Caco-2 (cell line): ENCODE results near the gene ZBTB47. TPM values are rescaled to one million over a fixed set of nuclear protein-coding genes. Genes with fewer than 3 reads are reported as not detected.

Experiments
- BruUV-seq: library from RNA; stranded (reverse); fragments of 400-500 nt; replicated peaks from 2 replicates; lab custom pipeline; 2021; lab: Mats Ljungman, UMichigan
- CTCF ChIA-PET: fragments of 300-600 bp; sonication (Branson Sonifier 250); formaldehyde crosslinking; loops from one replicate; lab custom pipeline; 2022; ENCODE audit warnings: antibody characterized with exemption; lab: Charles Lee
- POLR2A ChIA-PET: fragments of 300-600 bp; sonication (Branson Sonifier 250); formaldehyde crosslinking; loops from one replicate; lab custom pipeline; 2022; ENCODE audit warnings: antibody characterized with exemption; lab: Charles Lee
- DNase-seq, 2 experiments: peaks; one replicate each; pipeline versions ENCODE4 v3.0.0 to v3.0.0-alpha.2; 2020 to 2022
- H3K27me3 ChIP-seq: replicated peaks from 2 replicates; pipeline ENCODE4 v1.6.0; 2011; ENCODE audit warnings: low read length; ENCODE audit not compliant: control insufficient read depth, insufficient read depth
- H3K36me3 ChIP-seq: 2 replicates; pipeline ENCODE4 v1.5.1; 2011; ENCODE audit warnings: low read length; ENCODE audit not compliant: control insufficient read depth, insufficient read depth
- H3K4me1 ChIP-seq: fragments of 250-450 bp; sonication (Bioruptor Pico); 2 replicates; pipeline ENCODE4 v1.5.1; 2020; ENCODE audit warnings: mild to moderate bottlenecking
- H3K4me3 ChIP-seq: 2 replicates; pipeline ENCODE4 v1.5.1; 2011; ENCODE audit warnings: low read depth, mild to moderate bottlenecking, control low read depth, low read length
- H3K9me3 ChIP-seq: fragments of 250-450 bp; sonication (Bioruptor Pico); 2 replicates; pipeline ENCODE4 v1.5.1; 2020; ENCODE audit warnings: mild to moderate bottlenecking, moderate library complexity
- H3K27ac Mint-ChIP-seq: one replicate; pipeline ENCODE4 v1.8.0; 2022; ENCODE audit warnings: mixed read lengths; ENCODE audit not compliant: unreplicated experiment
- H3K27me3 Mint-ChIP-seq: one replicate; pipeline ENCODE4 v1.8.0; 2022; ENCODE audit warnings: mixed read lengths; ENCODE audit not compliant: insufficient read depth, unreplicated experiment
- H3K36me3 Mint-ChIP-seq: one replicate; pipeline ENCODE4 v1.8.0; 2022; ENCODE audit warnings: mild to moderate bottlenecking, mixed read lengths; ENCODE audit not compliant: insufficient read depth, unreplicated experiment
- H3K4me1 Mint-ChIP-seq: one replicate; pipeline ENCODE4 v1.8.0; 2022; ENCODE audit warnings: low read depth, mixed read lengths; ENCODE audit not compliant: unreplicated experiment
- H3K4me3 Mint-ChIP-seq: one replicate; pipeline ENCODE4 v1.8.0; 2022; ENCODE audit warnings: mild to moderate bottlenecking, moderate library complexity, mixed read lengths; ENCODE audit not compliant: unreplicated experiment
- H3K9me3 Mint-ChIP-seq: one replicate; pipeline ENCODE4 v1.8.0; 2022; ENCODE audit warnings: mixed read lengths; ENCODE audit not compliant: unreplicated experiment
- CTCF ChIP-seq, 2 experiments: fragments of 200-600 bp in 1 of 2; IDR thresholded peaks; 1 replicate in 1 of 2; 2 replicates in 1 of 2; pipeline versions ENCODE4 v1.5.1 to v1.8.0; 2011 to 2022; ENCODE audit warnings: antibody characterized with exemption in 1 of 2, control low read depth in 1 of 2, inconsistent platforms in 1 of 2, low read depth in 1 of 2, low read length in 1 of 2, mild to moderate bottlenecking in 1 of 2, moderate library complexity in 1 of 2; ENCODE audit not compliant: insufficient read depth in 1 of 2, severe bottlenecking in 1 of 2, unreplicated experiment in 1 of 2
- intact Hi-C: fragments of 100-400 bp; cut with micrococcal nuclease; formaldehyde crosslinking; loops from one replicate; pipeline ENCODE4 v1.10.0; 2022; ENCODE audit not compliant: unreplicated experiment
- total RNA-seq: library from RNA; stranded (reverse); gene quantifications from 2 replicates; pipeline ENCODE4 v1.2.3, GENCODE V29; 2022

Gene ZBTB47
- total RNA-seq, 1 experiment from 2014 or later, result 4.8 TPM

GRCh38 chr3:42702982-42703694, 49.6 kb downstream of the ZBTB47 start:
- CTCF ChIA-PET, result interaction anchor here (1.0 kb wide), 1 partner anchor 10 kb away, joined by 3 read pairs; no protein-coding TSS in a partner anchor

GRCh38 chr3:42703695-42704025, 50.2 kb downstream of the ZBTB47 start:
- H3K27me3 ChIP-seq, result no peaks in the 10 kb centered on the region
- intact Hi-C loops, result no loop called here
- POLR2A ChIA-PET, result no interaction called here
- no peaks in the 10 kb centered on the region for H3K9me3 ChIP-seq
- H3K36me3 ChIP-seq, result no peaks in the 10 kb centered on the region
- BruUV-seq, result no TSS peak
- DNase-seq, result no peak
- no peaks in the 10 kb centered on the region for H3K4me1 ChIP-seq
- no peak for TF ChIP-seq CTCF (IDR thresholded peaks at IDR 0.05; ENCODE audit: insufficient read depth in 1 of 2, low read depth in 1 of 2, low read length in 1 of 2, severe bottlenecking in 1 of 2, unreplicated experiment in 1 of 2)
- CTCF ChIA-PET, result interaction anchor here (1.0 kb wide), 1 partner anchor 9 kb away, joined by 3 read pairs; no protein-coding TSS in a partner anchor
- no peak overlapping the region for H3K4me3 ChIP-seq
- Mint-ChIP-seq H3K27me3 (peaks cover 5% of the 10 kb centered on the region), H3K36me3 (no peaks in the 10 kb centered on the region), H3K27ac (no peak overlapping the region), H3K4me1 (no peaks in the 10 kb centered on the region), H3K4me3 (no peak overlapping the region), H3K9me3 (no peaks in the 10 kb centered on the region)

More at GRCh38 chr3:42702982-42703694, 49.6 kb downstream of the ZBTB47 start:
- Mint-ChIP-seq H3K4me1 (no peaks in the 10 kb centered on the region), H3K27ac (no peak overlapping the region), H3K36me3 (no peaks in the 10 kb centered on the region), H3K27me3 (peaks cover 5% of the 10 kb centered on the region), H3K4me3 (no peak overlapping the region), H3K9me3 (no peaks in the 10 kb centered on the region)
- no peak overlapping the region for H3K4me3 ChIP-seq
- POLR2A ChIA-PET, result no interaction called here
- H3K4me1 ChIP-seq, result no peaks in the 10 kb centered on the region
- no peak for DNase-seq
- no peaks in the 10 kb centered on the region for H3K27me3 ChIP-seq
- no peaks in the 10 kb centered on the region for H3K36me3 ChIP-seq
- H3K9me3 ChIP-seq, result no peaks in the 10 kb centered on the region
- TF ChIP-seq CTCF (IDR thresholded peaks at IDR 0.05; ENCODE audit: insufficient read depth in 1 of 2, low read depth in 1 of 2, low read length in 1 of 2, severe bottlenecking in 1 of 2, unreplicated experiment in 1 of 2), result no peak
- intact Hi-C loops, result no loop called here
- BruUV-seq, result no TSS peak

- H3K27me3 Mint-ChIP-seq, result peaks cover 5% of the 10 kb centered on the region
- Histone ChIP-seq H3K27me3 (no peaks in the 10 kb centered on the region), H3K4me3 (no peak overlapping the region), H3K36me3 (no peaks in the 10 kb centered on the region), H3K9me3 (no peaks in the 10 kb centered on the region), H3K4me1 (no peaks in the 10 kb centered on the region)
- ChIA-PET CTCF (interaction anchor here (1.0 kb wide), 1 partner anchor 8 kb away, joined by 3 read pairs; no protein-coding TSS in a partner anchor), POLR2A (no interaction called here)
- H3K4me1 Mint-ChIP-seq, result no peaks in the 10 kb centered on the region
- intact Hi-C loops, result no loop called here
- no peaks in the 10 kb centered on the region for H3K36me3 Mint-ChIP-seq
- no peak for DNase-seq
- no TSS peak for BruUV-seq
- H3K27ac Mint-ChIP-seq, result no peak overlapping the region
- H3K9me3 Mint-ChIP-seq, result no peaks in the 10 kb centered on the region
- H3K4me3 Mint-ChIP-seq, result no peak overlapping the region
- no peak for TF ChIP-seq CTCF (IDR thresholded peaks at IDR 0.05; ENCODE audit: insufficient read depth in 1 of 2, low read depth in 1 of 2, low read length in 1 of 2, severe bottlenecking in 1 of 2, unreplicated experiment in 1 of 2)
Measured at GRCh38 chr3:42704136-42704841, 50.8 kb downstream of the ZBTB47 start.
